ENCODE data around the gene SH3D21. TPM values are rescaled to one million over a fixed set of nuclear protein-coding genes. Genes with fewer than 3 reads are reported as not detected.

SH3D21 gene
- polyA plus RNA-seq (2013, experiment 1 of 2), result 2.9 TPM
- polyA plus RNA-seq (2013, experiment 2 of 2), result 3.2 TPM

- Histone ChIP-seq H2BK15ac (replicated peaks; ENCODE audit: low read depth) (no peak within 1 kb of the TSS), H3K36me3 (ENCODE audit: control insufficient read depth, insufficient read depth, low read length) (peaks cover 11% of the 10 kb centered on the region), H4K5ac (ENCODE audit: low read length) (no peak within 1 kb of the TSS), H3K56ac (ENCODE audit: low read length) (peak within 1 kb of the TSS; percentile 87), H3K4me1 (ENCODE audit: control insufficient read depth, low read depth, low read length) (peaks cover 5% of the 10 kb centered on the region), H3K9ac (ENCODE audit: low read length) (peak within 1 kb of the TSS; percentile 85), H3K27me3 (ENCODE audit: insufficient read depth, low read length, poor library complexity) (no peaks in the 10 kb centered on the region), H3K18ac (ENCODE audit: low read length) (peak within 1 kb of the TSS; percentile 6), H4K8ac (ENCODE audit: low read depth, low read length) (no peak within 1 kb of the TSS), H3K4ac (ENCODE audit: low read depth, low read length) (no peak within 1 kb of the TSS), H3K4me3 (ENCODE audit: low read length) (peak within 1 kb of the TSS; percentile 73), H2AK5ac (ENCODE audit: low read length) (no peak within 1 kb of the TSS), H3K79me1 (ENCODE audit: low read length) (peaks cover 6% of the 10 kb centered on the region), H3K79me2 (ENCODE audit: control insufficient read depth, insufficient read depth, low read length) (no peaks in the 10 kb centered on the region), H2BK120ac (ENCODE audit: low read depth, low read length) (no peak within 1 kb of the TSS), H3K27ac (ENCODE audit: low read depth, low read length) (peak within 1 kb of the TSS; percentile 86), H3K4me2 (ENCODE audit: low read length) (peak within 1 kb of the TSS; percentile 97), H2BK5ac (ENCODE audit: low read length) (no peak within 1 kb of the TSS), H3K23ac (ENCODE audit: low read length) (peak within 1 kb of the TSS; percentile 80)
- DNase-seq, result peak; percentile 83
- no CpG with 5 or more reads among the region's 65 CpGs for WGBS (ENCODE audit: extremely low coverage, insufficient coverage, low lambda C conversion rate)
These were observed at the start of gene SH3D21 for GRCh38 chr1:36306210-36306901. Gene SH3D21 (plus strand): TSS chr1:36306368. CDS start chr1:36306421, 53 bp downstream.

- H2BK5ac ChIP-seq (ENCODE audit: low read length), result no peak overlapping the region
- H3K4me1 ChIP-seq (ENCODE audit: control insufficient read depth, low read depth, low read length), result no peaks in the 10 kb centered on the region
- no peak overlapping the region for H3K9ac ChIP-seq (ENCODE audit: low read length)
- no peaks in the 10 kb centered on the region for H3K27me3 ChIP-seq (ENCODE audit: insufficient read depth, low read length, poor library complexity)
- H3K4me3 ChIP-seq (ENCODE audit: low read length), result no peak overlapping the region
- WGBS (ENCODE audit: extremely low coverage, insufficient coverage, low lambda C conversion rate), result no CpG with 5 or more reads among the region's 15 CpGs
- H3K4ac ChIP-seq (ENCODE audit: low read depth, low read length), result no peak overlapping the region
- H2BK120ac ChIP-seq (ENCODE audit: low read depth, low read length), result no peak overlapping the region
- H3K23ac ChIP-seq (ENCODE audit: low read length), result no peak overlapping the region
- no peak overlapping the region for H3K27ac ChIP-seq (ENCODE audit: low read depth, low read length)
- H3K4me2 ChIP-seq (ENCODE audit: low read length), result no peak overlapping the region
- H3K36me3 ChIP-seq (ENCODE audit: control insufficient read depth, insufficient read depth, low read length), result no peaks in the 10 kb centered on the region
- H4K5ac ChIP-seq (ENCODE audit: low read length), result no peak overlapping the region
- H3K79me2 ChIP-seq (ENCODE audit: control insufficient read depth, insufficient read depth, low read length), result peaks cover 56% of the 10 kb centered on the region
- no peak for DNase-seq
- H3K18ac ChIP-seq (ENCODE audit: low read length), result no peak overlapping the region
- no peak overlapping the region for H3K56ac ChIP-seq (ENCODE audit: low read length)
- no peak overlapping the region for H2AK5ac ChIP-seq (ENCODE audit: low read length)
- no peak overlapping the region for H4K8ac ChIP-seq (ENCODE audit: low read depth, low read length)
- H2BK15ac ChIP-seq (replicated peaks; ENCODE audit: low read depth), result no peak overlapping the region
- peaks cover 9% of the 10 kb centered on the region for H3K79me1 ChIP-seq (ENCODE audit: low read length)
These were observed 49.4 kb upstream of the SH3D21 start for GRCh38 chr1:36256558-36257374.

- Histone ChIP-seq H3K18ac (ENCODE audit: low read length) (no peak overlapping the region), H3K36me3 (ENCODE audit: control insufficient read depth, insufficient read depth, low read length) (no peaks in the 10 kb centered on the region), H3K4me3 (ENCODE audit: low read length) (no peak overlapping the region), H3K4ac (ENCODE audit: low read depth, low read length) (no peak overlapping the region), H3K4me2 (ENCODE audit: low read length) (no peak overlapping the region), H3K27me3 (ENCODE audit: insufficient read depth, low read length, poor library complexity) (no peaks in the 10 kb centered on the region), H3K27ac (ENCODE audit: low read depth, low read length) (no peak overlapping the region), H4K5ac (ENCODE audit: low read length) (no peak overlapping the region), H2BK5ac (ENCODE audit: low read length) (no peak overlapping the region), H2BK15ac (replicated peaks; ENCODE audit: low read depth) (no peak overlapping the region), H2BK120ac (ENCODE audit: low read depth, low read length) (no peak overlapping the region), H2AK5ac (ENCODE audit: low read length) (no peak overlapping the region), H3K79me2 (ENCODE audit: control insufficient read depth, insufficient read depth, low read length) (peaks cover 52% of the 10 kb centered on the region), H4K8ac (ENCODE audit: low read depth, low read length) (no peak overlapping the region), H3K23ac (ENCODE audit: low read length) (no peak overlapping the region), H3K4me1 (ENCODE audit: control insufficient read depth, low read depth, low read length) (no peaks in the 10 kb centered on the region), H3K56ac (ENCODE audit: low read length) (no peak overlapping the region), H3K9ac (ENCODE audit: low read length) (no peak overlapping the region), H3K79me1 (ENCODE audit: low read length) (peaks cover 8% of the 10 kb centered on the region)
- DNase-seq, result peak; percentile 71
- no CpG with 5 or more reads among the region's 2 CpGs for WGBS (ENCODE audit: extremely low coverage, insufficient coverage, low lambda C conversion rate)
These were observed 48.8 kb upstream of the SH3D21 start for GRCh38 chr1:36257375-36257767.

- Histone ChIP-seq H3K4me2 (ENCODE audit: low read length) (no peak overlapping the region), H2BK15ac (replicated peaks; ENCODE audit: low read depth) (no peak overlapping the region), H3K27me3 (ENCODE audit: insufficient read depth, low read length, poor library complexity) (no peaks in the 10 kb centered on the region), H2BK120ac (ENCODE audit: low read depth, low read length) (no peak overlapping the region), H3K79me2 (ENCODE audit: control insufficient read depth, insufficient read depth, low read length) (peaks cover 38% of the 10 kb centered on the region), H3K18ac (ENCODE audit: low read length) (no peak overlapping the region), H2BK5ac (ENCODE audit: low read length) (no peak overlapping the region), H4K8ac (ENCODE audit: low read depth, low read length) (no peak overlapping the region), H3K23ac (ENCODE audit: low read length) (no peak overlapping the region), H3K9ac (ENCODE audit: low read length) (no peak overlapping the region), H3K36me3 (ENCODE audit: control insufficient read depth, insufficient read depth, low read length) (no peaks in the 10 kb centered on the region), H3K79me1 (ENCODE audit: low read length) (peaks cover 7% of the 10 kb centered on the region), H4K5ac (ENCODE audit: low read length) (no peak overlapping the region), H3K4me1 (ENCODE audit: control insufficient read depth, low read depth, low read length) (no peaks in the 10 kb centered on the region), H3K27ac (ENCODE audit: low read depth, low read length) (no peak overlapping the region), H3K4me3 (ENCODE audit: low read length) (no peak overlapping the region), H3K56ac (ENCODE audit: low read length) (no peak overlapping the region), H3K4ac (ENCODE audit: low read depth, low read length) (no peak overlapping the region), H2AK5ac (ENCODE audit: low read length) (no peak overlapping the region)
- no peak for DNase-seq
- WGBS (ENCODE audit: extremely low coverage, insufficient coverage, low lambda C conversion rate), result no CpG with 5 or more reads among the region's 1 CpG
These were observed 47.2 kb upstream of the SH3D21 start for GRCh38 chr1:36258960-36259344.

GRCh38 chr1:36268981-36269380 is 37.2 kb upstream of the SH3D21 start:
- Histone ChIP-seq H3K4me1 (ENCODE audit: control insufficient read depth, low read depth, low read length) (no peaks in the 10 kb centered on the region), H3K23ac (ENCODE audit: low read length) (no peak overlapping the region), H3K4me2 (ENCODE audit: low read length) (no peak overlapping the region), H3K27me3 (ENCODE audit: insufficient read depth, low read length, poor library complexity) (no peaks in the 10 kb centered on the region), H3K4ac (ENCODE audit: low read depth, low read length) (no peak overlapping the region), H4K5ac (ENCODE audit: low read length) (no peak overlapping the region), H2BK15ac (replicated peaks; ENCODE audit: low read depth) (no peak overlapping the region), H3K27ac (ENCODE audit: low read depth, low read length) (no peak overlapping the region), H3K56ac (ENCODE audit: low read length) (no peak overlapping the region), H3K36me3 (ENCODE audit: control insufficient read depth, insufficient read depth, low read length) (peaks cover 3% of the 10 kb centered on the region), H3K4me3 (ENCODE audit: low read length) (no peak overlapping the region), H3K18ac (ENCODE audit: low read length) (no peak overlapping the region), H2BK120ac (ENCODE audit: low read depth, low read length) (no peak overlapping the region), H3K79me2 (ENCODE audit: control insufficient read depth, insufficient read depth, low read length) (peaks cover 25% of the 10 kb centered on the region), H3K9ac (ENCODE audit: low read length) (no peak overlapping the region), H2BK5ac (ENCODE audit: low read length) (no peak overlapping the region), H3K79me1 (ENCODE audit: low read length) (peaks cover 15% of the 10 kb centered on the region), H2AK5ac (ENCODE audit: low read length) (no peak overlapping the region), H4K8ac (ENCODE audit: low read depth, low read length) (no peak overlapping the region)
- WGBS (ENCODE audit: extremely low coverage, insufficient coverage, low lambda C conversion rate), result no CpG with 5 or more reads among the region's 6 CpGs
- no peak for DNase-seq
